IMR-90 (cell line): Measurements from ENCODE around the gene MYH10.

ENCODE experiments used
- BHLHE40 ChIP-seq: fragments of 150-350 bp; IDR thresholded peaks from 2 replicates; pipeline ENCODE4 v1.6.1; 2016; ENCODE audit warnings: mild to moderate bottlenecking, low read depth, low read length
- CEBPB ChIP-seq: IDR thresholded peaks from 2 replicates; pipeline ENCODE4 v1.6.1; 2012; ENCODE audit warnings: low read depth, low read length, improper control_type of control experiment
- FOS ChIP-seq: fragments of 150-350 bp; IDR thresholded peaks from 2 replicates; pipeline ENCODE4 v1.6.1; 2016; ENCODE audit warnings: low read depth, low read length
- MAFK ChIP-seq: IDR thresholded peaks from 2 replicates; pipeline ENCODE4 v1.6.1; 2012; ENCODE audit warnings: low read depth, low read length, improper control_type of control experiment
- MAZ ChIP-seq: IDR thresholded peaks from 2 replicates; pipeline ENCODE4 v1.6.1; 2012; ENCODE audit warnings: low read depth, mild to moderate bottlenecking, low read length, improper control_type of control experiment, moderate library complexity, borderline replicate concordance
- POLR2A ChIP-seq: IDR thresholded peaks from 2 replicates; pipeline ENCODE4 v1.6.1; 2012; ENCODE audit warnings: mild to moderate bottlenecking, low read depth, low read length
- RAD21 ChIP-seq: IDR thresholded peaks from 2 replicates; pipeline ENCODE4 v1.6.1; 2012; ENCODE audit warnings: low read length, improper control_type of control experiment
- RCOR1 ChIP-seq: IDR thresholded peaks from 2 replicates; pipeline ENCODE4 v1.6.1; 2012; ENCODE audit warnings: mild to moderate bottlenecking, low read length, improper control_type of control experiment; ENCODE audit not compliant: insufficient replicate concordance
- RFX5 ChIP-seq: IDR thresholded peaks from 2 replicates; pipeline ENCODE4 v1.8.0; 2012; ENCODE audit warnings: low read depth, mild to moderate bottlenecking, low read length, moderate library complexity
- TF ChIP-seq, protein P1 (sequence below): conservative IDR thresholded peaks from 2 replicates; pipeline ENCODE4 v1.5.1; 2012; ENCODE audit warnings: mild to moderate bottlenecking, low read depth, low read length, improper control_type of control experiment
- TF ChIP-seq, protein P2 (sequence below): fragments of 150-350 bp; IDR thresholded peaks from 2 replicates; pipeline ENCODE4 v1.6.1; 2017; ENCODE audit warnings: mild to moderate bottlenecking, antibody characterized with exemption, low read length, low read depth

DNA sequence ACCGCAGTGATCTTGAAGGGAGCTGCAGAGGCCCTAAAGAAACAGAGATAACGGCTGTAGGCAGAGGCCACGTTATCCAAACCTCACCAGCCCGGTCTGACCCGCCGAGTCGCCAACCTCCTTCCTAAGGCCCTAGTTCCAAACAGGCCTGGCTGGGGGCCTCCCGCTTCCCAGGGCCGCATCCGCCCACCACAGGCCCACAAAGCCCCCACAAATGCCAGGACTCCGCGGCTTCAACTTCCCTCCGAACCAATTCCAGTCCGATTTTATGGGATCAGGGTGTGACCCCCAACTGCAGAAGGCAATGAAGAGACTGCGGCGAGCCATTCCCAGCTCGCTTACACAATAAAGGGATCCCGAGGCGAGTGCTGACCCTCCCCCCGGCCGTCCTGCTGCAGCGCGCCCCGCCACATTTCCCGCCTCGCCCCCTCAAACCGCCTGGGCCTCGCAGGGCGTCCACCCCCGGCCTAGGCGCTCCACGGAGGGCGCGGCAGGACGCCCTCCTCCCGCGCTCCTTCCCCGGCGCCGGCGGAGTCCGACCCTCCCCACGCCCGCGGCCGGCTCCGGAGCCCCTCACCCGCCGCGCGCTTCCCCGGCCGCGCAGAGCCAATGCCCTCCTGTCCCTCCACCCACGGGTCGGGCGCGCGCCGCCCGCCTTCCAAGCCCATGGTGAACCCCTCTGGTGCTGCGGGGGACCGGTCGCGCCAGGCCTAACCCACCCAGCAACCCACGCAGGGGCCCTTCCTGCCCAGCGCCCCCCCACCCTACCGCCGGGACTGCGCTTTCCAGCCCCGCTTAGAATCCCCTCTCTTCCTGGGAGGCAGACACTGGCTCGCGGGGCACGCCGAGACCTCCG lies 926 bp downstream of the MYH10 start:
- TF ChIP-seq, protein P1, sequence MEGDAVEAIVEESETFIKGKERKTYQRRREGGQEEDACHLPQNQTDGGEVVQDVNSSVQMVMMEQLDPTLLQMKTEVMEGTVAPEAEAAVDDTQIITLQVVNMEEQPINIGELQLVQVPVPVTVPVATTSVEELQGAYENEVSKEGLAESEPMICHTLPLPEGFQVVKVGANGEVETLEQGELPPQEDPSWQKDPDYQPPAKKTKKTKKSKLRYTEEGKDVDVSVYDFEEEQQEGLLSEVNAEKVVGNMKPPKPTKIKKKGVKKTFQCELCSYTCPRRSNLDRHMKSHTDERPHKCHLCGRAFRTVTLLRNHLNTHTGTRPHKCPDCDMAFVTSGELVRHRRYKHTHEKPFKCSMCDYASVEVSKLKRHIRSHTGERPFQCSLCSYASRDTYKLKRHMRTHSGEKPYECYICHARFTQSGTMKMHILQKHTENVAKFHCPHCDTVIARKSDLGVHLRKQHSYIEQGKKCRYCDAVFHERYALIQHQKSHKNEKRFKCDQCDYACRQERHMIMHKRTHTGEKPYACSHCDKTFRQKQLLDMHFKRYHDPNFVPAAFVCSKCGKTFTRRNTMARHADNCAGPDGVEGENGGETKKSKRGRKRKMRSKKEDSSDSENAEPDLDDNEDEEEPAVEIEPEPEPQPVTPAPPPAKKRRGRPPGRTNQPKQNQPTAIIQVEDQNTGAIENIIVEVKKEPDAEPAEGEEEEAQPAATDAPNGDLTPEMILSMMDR: no peak
- TF ChIP-seq POLR2A: no peak
- no peak for TF ChIP-seq RAD21
- TF ChIP-seq MAFK: no peak
- peak; percentile 53; the same call in 1 of the 2 replicates for TF ChIP-seq MAZ
- TF ChIP-seq RFX5: no peak
- TF ChIP-seq RCOR1: no peak
- TF ChIP-seq, protein P2, sequence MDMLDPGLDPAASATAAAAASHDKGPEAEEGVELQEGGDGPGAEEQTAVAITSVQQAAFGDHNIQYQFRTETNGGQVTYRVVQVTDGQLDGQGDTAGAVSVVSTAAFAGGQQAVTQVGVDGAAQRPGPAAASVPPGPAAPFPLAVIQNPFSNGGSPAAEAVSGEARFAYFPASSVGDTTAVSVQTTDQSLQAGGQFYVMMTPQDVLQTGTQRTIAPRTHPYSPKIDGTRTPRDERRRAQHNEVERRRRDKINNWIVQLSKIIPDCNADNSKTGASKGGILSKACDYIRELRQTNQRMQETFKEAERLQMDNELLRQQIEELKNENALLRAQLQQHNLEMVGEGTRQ: no peak
- no peak for TF ChIP-seq BHLHE40
- peak; percentile 68 for TF ChIP-seq CEBPB
- TF ChIP-seq FOS: no peak
